NCI-H2227 treated with DMSO at 0.1 percent for 48 hours (cell line): ENCODE measurements around the gene HNF1A.

ENCODE experiments used
- DNase-seq: peaks from one replicate; lab custom pipeline; 2025; lab: John Stamatoyannopoulos, UW

Gene HNF1A

GRCh38 chr12:120959111-120959878, 19.0 kb upstream of the HNF1A start:
- no peak for DNase-seq

- DNase-seq, result no peak
Measured at GRCh38 chr12:120960657-120961056, 17.7 kb upstream of the HNF1A start.

- no peak for DNase-seq
Measured at GRCh38 chr12:120961604-120962531, 16.5 kb upstream of the HNF1A start.

GRCh38 chr12:120962532-120963020, 15.8 kb upstream of the HNF1A start:
- no peak for DNase-seq

- DNase-seq, result no peak
Measured at GRCh38 chr12:120964298-120964697, 14.0 kb upstream of the HNF1A start.

GRCh38 chr12:120965534-120966091, 12.7 kb upstream of the HNF1A start:
- no peak for DNase-seq

GRCh38 chr12:120970310-120970709, 8.0 kb upstream of the HNF1A start:
- DNase-seq, result no peak

GRCh38 chr12:120971299-120972180, 6.8 kb upstream of the HNF1A start:
- peak; percentile 38 for DNase-seq

- DNase-seq, result no peak
Measured at GRCh38 chr12:120972870-120973543, 5.3 kb upstream of the HNF1A start.

GRCh38 chr12:120977531-120978295, 630 bp upstream of the HNF1A start:
- DNase-seq, result no peak

GRCh38 chr12:120979220-120979861, 998 bp downstream of the HNF1A start:
- DNase-seq, result no peak

GRCh38 chr12:120979862-120980696, 1.7 kb downstream of the HNF1A start:
- DNase-seq, result no peak

GRCh38 chr12:120980800-120981368, 2.5 kb downstream of the HNF1A start:
- DNase-seq, result no peak

- DNase-seq, result no peak
Measured at GRCh38 chr12:120981407-120981941, 3.1 kb downstream of the HNF1A start.

GRCh38 chr12:120982659-120983058, 4.3 kb downstream of the HNF1A start:
- DNase-seq, result no peak

GRCh38 chr12:120983759-120984158, 5.4 kb downstream of the HNF1A start:
- DNase-seq, result no peak

GRCh38 chr12:120984351-120984898, 6.1 kb downstream of the HNF1A start:
- peak; percentile 33 for DNase-seq

- DNase-seq, result no peak
Measured at GRCh38 chr12:120988234-120988633, 9.9 kb downstream of the HNF1A start.
